Left colon (tissue), 2 donors: ENCODE data around the gene LMBRD2. TPM values are rescaled to one million over a fixed set of nuclear protein-coding genes. Genes with fewer than 3 reads are reported as not detected.
"Not testable (repeated sequence)": the region's sequence is repeated elsewhere in the genome, so short reads cannot be mapped to it uniquely, and the experiment has no call there.

Experiments used
- ATAC-seq: fragments of 200-7000 bp; cut with Tn5 transposase; one replicate; pipeline ENCODE4 v1.9.1; 2020; ENCODE audit warnings: mild to moderate bottlenecking, moderate library complexity
- DNase-seq, 2 donors: peaks; one replicate each; pipeline ENCODE4 v3.0.0-alpha.2; 2020
- intact Hi-C, 2 donors: fragments of 100-400 bp; cut with DNase I in 1 of 2; cut with micrococcal nuclease in 1 of 2; formaldehyde crosslinking; loops; one replicate each; pipeline versions ENCODE4 v1.11.2 to v1.14.0; 2022; cut with DNase I, micrococcal nuclease
- long read RNA-seq: library from polyadenylated mRNA; unstranded; transcript quantifications from one replicate; pipeline ENCODE4 v2.0.0, GENCODE V29; 2021
- total RNA-seq, 2 donors: library from RNA; stranded (reverse); fragmentation: NEBNext Ultra II Directional; extraction: Animal tissue kit (Norgen Biotek cat#: 25700); gene quantifications; one replicate each; pipeline ENCODE4 v1.2.1, GENCODE V29; 2021
- donor health status: DM: no; HTN: no; CAD: no.
- donor health status: DM: yes; HTN: yes; CAD: no.

The LMBRD2 gene
- total RNA-seq: 10 to 100 TPM; 15.1 to 17.3 TPM
- long read RNA-seq, full-length matches to known transcripts: 21 of 33 reads
- long read RNA-seq, partial matches to known transcripts: 10 of 33 reads
- long read RNA-seq, other reads (novel, unspliced or antisense): 2 of 33 reads

DNA sequence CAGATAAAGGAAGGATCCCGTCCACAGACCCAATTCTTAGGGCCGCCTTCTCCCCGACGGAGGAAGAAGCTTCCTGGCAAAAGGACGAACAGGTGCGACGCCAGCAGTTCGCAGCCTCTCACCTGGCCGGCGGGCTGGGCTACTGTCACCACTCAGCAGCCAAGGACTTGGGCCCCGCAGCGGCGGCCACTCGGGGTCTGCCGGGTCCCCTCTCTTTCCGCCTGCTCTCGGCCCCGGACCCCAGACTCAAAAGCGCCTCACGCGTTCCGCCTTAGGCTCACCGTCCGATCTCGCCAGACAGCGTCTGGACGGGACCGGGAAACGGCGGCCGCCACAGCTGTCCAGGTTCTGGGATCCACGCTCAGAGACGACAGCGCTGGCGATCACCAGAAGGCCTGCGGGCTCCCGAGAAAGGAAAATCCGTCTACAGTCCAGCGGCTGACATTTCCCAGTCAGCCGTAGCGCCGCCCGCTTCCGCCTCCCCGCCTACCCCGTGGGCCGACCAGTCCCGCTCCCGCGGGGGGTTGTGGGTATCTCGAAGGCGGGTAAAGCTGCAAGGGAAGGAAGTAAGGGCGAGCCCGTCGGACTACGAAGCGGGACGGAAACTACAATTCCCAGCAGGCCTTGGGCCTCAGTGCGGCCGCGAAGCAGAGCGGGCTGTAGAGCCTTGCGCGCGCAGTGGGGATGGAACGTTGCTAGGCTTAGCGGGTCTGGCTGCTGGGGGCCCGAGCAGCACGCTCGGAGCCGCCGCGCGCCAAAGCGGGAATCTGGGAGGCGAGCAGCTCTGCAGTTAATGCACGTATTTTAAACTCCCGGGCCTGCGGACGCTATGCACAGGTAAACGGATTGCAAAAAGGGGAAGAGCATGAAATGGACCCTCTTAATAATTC is at the start of gene LMBRD2, which contains the start of gene SKP2:
LMBRD2 (minus strand) TSS at position 454 of the 890 bp plus-strand sequence. CDS start 8,538 bp downstream, outside the sequence.
SKP2 (plus strand) TSS at position 678 of the 890 bp plus-strand sequence; CDS start at position 830, 152 bp downstream.
- intact Hi-C loops: no loop called here

DNA sequence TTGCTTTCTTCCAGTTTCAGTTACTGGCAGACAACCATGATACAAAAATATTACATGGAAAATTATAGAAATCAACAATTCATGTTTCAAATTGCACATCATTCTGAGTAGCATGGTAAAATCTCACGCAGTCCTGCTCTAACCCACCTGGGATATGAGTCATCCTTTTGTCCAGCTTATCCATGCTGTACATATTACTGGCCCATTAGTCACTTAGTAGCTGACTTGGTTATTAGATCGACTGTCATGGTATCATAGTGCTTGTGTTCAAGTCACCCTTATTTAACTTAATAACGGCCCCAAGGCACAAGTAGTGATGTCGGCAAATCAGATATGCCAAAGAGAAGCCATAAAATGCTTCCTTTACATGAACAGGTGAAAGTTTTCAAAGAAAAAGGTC is 48.8 kb upstream of the LMBRD2 start:
- ATAC-seq (no peak), DNase-seq (no peak)
- intact Hi-C loops: no loop called here

More for the DNA sequence above, at the start of gene LMBRD2, which contains the start of gene SKP2:
- peak; percentile 99 for ATAC-seq
- peak; percentile 97 to 98 for DNase-seq

DNA sequence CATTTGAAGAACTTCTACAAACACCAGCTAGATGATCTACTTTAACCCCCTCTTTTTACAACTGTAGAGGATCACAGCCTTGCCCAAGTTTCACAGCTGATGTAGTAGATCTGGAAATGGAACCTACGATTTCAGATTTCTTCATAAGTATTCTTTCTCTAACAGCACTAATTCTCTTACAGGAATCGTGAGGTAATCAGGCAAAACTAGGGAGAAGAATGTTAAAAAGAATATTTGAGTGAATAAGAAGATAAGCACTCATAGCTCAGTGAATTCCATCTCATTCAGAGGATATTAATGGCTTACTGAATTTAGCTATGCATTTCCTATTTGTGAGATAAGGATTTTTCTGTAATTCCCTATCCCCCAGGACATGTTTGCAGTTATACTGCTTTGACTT is 47.9 kb upstream of the LMBRD2 start:
- ATAC-seq: no peak
- DNase-seq: no peak
- intact Hi-C loops: no loop called here

DNA sequence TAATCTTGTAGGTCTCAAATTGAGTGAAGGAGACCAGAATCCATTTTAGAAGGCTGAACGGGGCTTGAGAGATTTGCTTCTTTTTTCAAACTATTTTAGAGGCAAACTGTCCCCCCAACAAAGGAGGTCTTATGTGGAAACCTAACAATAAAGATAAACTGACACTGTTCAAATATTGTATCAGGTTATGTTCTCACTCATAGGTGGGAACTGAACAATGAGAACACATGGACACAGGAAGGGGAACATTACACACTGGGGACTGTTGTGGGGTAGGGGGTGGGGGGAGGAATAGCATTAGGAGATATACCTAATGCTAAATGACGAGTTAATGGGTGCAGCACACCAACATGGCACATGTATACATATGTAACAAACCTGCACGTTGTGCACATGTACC is 47.1 kb upstream of the LMBRD2 start:
- DNase-seq, ATAC-seq, intact Hi-C loops: not testable (repeated sequence)

DNA sequence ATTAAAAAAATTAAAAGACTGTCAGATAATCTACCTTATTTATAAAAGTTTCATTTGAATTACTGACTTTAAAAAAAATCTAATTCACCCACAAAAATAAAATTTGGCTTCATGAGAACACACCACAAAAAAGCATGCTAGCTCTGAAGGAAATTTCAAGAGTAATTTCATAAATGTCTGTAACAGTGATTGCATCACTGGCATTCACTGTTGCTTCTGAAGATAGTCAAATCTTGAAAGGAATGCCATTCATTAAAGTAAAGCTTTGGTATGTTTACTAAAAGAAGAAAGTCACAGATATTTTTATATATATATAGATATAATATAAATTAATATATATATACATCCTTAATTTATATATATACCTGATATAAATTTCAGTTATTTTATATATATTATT is 46.6 kb upstream of the LMBRD2 start:
- no peak for ATAC-seq
- DNase-seq: no peak
- intact Hi-C loops: no loop called here

DNA sequence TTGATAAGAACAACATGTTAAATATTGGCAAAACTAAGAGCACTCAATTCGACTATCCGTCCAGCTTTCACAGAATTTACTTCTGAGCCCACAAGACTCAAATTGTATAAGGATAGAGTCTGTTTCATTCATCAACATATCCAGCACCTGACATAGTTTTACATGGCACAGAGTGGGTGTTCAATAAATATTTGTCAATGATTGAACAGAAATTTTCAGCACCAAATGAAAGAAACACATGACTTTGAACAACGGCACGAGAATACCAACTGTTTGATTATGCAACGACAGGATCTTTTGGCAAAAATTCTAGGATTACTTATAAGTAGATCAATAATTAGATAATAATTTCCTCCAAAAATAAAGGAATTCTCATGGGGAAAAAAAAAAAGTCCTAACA is 42.1 kb upstream of the LMBRD2 start:
- ATAC-seq (no peak), DNase-seq (no peak)
- intact Hi-C loops: no loop called here

DNA sequence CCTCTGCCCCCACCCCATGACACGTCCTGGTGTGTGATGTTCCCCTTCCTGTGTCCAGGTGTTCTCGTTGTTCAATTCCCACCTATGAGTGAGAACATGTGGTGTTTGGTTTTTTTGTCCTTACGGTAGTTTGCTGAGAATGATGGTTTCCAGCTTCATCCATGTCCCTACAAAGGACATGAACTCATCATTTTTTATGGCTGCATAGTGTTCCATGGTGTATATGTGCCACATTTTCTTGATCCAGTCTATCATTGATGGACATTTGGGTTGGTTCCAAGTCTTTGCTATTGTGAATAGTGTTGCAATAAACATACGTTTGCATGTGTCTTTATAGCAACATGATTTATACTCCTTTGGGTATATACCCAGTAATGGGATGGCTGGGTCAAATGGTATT is 32.7 kb upstream of the LMBRD2 start:
- DNase-seq, intact Hi-C loops, ATAC-seq: not testable (repeated sequence)

DNA sequence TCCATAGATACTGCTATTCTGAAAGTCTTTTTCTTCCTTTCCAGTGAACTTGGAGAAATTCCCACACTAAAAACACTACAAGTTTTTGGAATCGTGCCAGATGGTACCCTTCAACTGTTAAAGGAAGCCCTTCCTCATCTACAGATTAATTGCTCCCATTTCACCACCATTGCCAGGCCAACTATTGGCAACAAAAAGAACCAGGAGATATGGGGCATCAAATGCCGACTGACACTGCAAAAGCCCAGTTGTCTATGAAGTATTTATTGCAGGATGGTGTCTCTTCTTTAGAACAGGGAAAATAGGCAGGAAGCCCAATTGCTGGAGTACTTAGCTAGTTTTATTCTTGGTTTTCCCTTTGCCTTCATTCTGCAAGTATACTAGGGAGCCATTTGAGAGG is 30.1 kb upstream of the LMBRD2 start:
- intact Hi-C loops: no loop called here
- no peak for DNase-seq
- ATAC-seq: no peak

DNA sequence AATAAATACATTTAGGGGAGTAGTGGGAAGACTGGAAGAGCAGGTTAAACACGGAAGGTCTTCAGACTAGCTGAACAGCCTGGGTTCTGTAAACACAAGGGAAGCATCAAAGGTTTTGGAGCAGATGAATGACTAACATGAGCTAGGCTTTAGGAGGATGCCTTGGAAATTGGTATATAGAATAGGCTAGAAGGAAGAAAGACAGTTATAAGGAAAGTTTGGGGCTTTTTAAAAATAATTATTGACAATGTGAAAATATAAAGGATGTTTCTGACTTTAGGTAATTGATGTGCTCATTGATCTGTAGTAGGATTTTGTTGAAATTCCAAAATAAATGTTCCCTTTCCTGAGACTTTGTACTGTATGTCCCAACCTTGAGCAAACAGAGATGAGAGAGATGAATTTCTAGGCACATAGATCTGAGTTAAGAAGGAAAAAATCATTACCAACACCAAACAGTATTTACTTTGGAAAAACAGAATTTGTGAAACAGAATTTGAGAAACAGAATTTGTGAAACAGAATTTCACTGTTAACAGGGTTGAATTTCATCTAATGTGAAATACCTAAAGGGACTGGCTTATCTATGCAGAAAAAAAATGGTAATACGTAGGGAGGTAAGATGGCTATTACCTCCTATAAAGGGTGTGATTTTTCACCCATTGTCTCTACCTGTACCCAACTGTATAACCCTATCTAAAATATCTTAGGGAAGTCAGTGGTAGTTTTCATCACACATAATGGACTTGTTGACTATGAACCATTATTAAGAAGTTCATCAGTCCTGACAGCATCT is 29.1 kb upstream of the LMBRD2 start:
- intact Hi-C loops: no loop called here
- DNase-seq: no peak
- peak; percentile 73 for ATAC-seq

DNA sequence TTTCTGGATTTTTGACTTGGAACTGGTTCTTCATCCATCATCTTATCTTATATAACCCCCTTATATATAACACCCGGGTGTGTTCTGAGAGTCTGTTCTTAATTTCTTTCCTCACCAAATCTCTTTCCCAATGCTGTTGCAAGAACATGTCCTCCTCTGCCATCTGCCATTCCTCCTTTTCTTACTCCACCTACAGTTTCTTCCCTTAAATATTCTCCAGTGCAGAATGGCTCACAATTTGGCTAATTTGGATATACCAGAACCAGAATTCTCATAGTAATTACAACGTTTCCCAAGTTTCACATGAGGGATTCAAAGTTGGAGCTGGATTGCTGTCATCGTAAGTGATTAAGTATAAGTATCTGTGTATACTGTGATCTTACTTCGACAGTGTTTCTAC is 28.3 kb upstream of the LMBRD2 start:
- ATAC-seq (no peak), DNase-seq (no peak)
- intact Hi-C loops: loop anchor here in 1 of 2 donors (5.0 kb wide), 1 partner anchor 122 kb away; the partner anchor contains the start of gene RANBP3L

DNA sequence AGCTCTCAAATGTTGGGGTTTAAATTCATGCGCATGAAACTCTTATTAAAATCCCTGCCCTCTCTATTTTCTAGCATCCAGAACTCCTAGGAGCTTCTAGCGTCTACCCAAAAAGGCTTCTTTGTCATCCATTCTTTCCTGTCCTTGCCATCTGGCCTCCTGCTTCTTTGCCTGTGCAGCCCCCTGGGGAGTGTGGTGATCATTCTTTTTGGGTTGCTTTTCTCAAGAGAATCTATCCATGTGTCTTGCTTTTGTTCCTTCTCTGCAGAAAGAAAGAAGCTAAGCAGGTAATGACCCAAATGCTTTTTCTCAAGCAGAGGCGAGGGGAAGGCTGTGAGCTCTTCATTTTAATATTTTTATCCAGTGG is 26.8 kb upstream of the LMBRD2 start:
- ATAC-seq: no peak
- intact Hi-C loops: loop anchor here in 1 of 2 donors (5.0 kb wide), 1 partner anchor 124 kb away; the partner anchor contains the start of gene RANBP3L
- no peak for DNase-seq

DNA sequence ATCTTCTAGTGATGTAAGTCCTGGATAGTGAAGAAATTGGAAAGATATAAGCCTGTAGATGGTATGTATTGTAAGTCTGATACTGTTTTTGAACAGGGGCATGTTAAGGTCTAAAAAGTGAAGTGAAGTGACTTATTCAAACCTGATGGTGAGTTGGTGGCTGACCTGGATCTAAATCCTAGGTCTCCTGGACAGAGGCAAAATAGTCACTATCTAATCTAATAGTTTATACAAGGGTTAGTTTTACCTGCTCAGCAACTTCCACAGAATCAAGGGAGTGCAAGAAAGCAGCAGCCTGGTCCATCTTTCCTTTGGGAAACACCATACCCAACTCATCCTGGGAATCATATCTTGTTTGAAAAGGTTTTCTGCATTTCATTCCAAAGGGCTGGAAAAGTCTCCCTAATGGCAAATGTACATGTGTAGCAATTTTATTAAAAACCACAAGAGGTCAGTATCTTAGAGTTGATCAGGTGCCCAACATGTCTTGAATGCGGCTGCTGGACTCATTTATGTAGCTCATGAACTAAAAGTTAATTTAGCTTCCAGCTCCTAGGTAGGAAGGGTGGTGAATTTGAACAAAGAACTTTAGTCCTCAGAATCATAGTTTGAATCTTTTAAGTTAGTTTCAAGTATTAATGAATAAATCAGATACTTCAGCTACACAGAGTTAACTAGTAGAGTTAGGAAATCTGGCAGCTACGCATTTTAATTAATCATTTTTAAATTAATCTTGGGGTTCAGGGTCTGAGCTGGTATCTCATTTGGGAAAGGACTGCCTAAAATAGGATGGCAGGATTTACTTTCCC is 26.2 kb upstream of the LMBRD2 start:
- DNase-seq (no peak), ATAC-seq (peak; percentile 64)
- intact Hi-C loops: loop anchor here in 1 of 2 donors (5.0 kb wide), 1 partner anchor 124 kb away; the partner anchor contains the start of gene RANBP3L

DNA sequence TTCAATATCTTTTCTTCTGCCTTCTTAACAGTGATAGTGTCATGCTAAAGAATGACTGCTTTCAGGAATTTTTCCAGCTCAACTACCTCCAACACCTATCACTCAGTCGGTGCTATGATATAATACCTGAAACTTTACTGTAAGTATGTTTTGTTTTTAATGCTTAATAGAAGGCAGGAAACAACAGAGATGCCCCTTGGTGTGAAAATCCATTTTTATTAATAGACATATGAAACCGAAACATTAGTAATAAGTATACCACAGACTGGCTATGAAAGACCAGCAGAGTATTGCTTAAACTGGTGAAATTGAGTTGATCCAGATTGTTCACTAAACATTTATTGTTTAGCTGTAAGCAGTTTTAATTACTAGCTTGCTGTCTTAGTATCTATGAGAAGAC is 25.5 kb upstream of the LMBRD2 start:
- intact Hi-C loops: loop anchor here in 1 of 2 donors (5.0 kb wide), 1 partner anchor 125 kb away; the partner anchor contains the start of gene RANBP3L
- DNase-seq (no peak), ATAC-seq (no peak)

DNA sequence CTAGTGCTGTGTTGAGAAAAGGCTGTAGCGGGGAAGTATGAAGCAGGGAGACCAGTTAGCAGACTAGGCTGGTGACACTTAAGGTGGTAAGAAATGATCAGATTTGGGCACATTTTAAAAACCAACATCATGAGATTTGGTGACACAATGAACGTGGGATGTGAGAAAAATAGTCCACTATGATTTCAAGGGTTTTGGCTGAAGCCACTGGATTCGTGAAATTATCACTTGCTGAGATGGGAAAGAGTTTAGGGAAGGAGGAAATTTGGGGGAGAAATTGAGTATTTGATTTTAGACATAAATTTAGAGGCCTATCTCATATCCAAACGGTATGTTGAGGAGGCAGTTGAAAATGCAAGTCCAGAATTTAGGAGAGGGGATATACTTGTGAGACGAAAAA is 23.4 kb upstream of the LMBRD2 start:
- intact Hi-C loops: loop anchor here in 1 of 2 donors (5.0 kb wide), 1 partner anchor 127 kb away; the partner anchor contains the start of gene RANBP3L
- no peak for DNase-seq
- ATAC-seq: no peak

DNA sequence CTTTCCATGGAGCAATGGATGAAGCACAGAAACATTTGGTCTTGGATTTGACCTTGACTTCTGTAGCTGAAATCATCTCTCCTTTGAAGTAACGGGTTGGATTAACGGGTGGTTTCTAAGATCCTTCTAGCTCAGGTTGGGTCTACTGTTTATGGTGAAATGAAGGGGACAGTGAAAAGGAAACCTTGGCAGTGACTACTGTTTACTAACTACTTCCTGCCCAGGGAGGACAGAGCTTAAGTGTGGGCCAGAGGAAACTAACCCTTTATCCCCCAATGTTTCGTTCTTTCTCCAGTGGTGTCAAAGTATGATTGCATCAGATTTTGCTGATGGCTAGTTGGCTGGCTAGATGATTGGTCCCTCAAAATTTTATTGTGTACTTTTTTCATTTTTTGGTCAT is 22.4 kb upstream of the LMBRD2 start:
- ATAC-seq (no peak), DNase-seq (no peak)
- intact Hi-C loops: no loop called here

DNA sequence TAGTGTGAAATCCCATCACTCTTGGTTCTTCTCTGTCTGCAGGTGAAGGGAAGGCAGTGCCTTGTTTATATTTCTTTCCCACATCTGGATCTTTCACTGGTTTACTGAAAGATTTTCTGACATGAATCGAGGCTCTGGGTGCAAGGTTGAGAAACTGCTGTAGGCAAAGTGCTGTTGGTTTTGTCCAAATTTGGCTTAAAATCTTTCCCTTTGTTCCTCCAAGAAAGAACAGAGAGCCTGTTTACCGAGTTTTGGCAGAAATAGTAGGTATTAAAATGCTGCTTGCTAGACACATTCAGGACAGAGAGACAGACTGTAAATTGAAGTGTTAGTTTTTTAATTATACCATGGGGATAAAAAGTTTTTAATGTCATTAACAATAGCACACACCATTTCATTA is 21.7 kb upstream of the LMBRD2 start:
- no peak for DNase-seq
- intact Hi-C loops: no loop called here
- no peak for ATAC-seq

DNA sequence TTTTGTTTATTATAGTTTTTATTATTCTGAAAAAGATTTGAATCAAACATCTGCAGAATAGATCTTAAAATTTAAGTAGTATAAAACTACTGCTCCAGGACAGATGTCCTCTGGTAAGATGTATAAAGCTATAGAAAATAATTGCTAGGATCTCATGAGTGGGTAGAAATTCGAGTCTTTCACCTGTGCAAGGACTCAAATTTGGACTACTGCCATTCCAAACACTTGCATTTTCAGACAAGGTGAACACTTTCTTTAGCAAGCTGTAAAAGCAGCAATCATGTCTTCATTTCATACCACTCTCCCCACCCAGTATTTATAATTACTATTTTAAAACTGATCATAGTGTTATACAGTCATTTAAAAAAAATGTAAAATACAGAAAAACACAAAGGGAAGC is 20.9 kb upstream of the LMBRD2 start:
- intact Hi-C loops: no loop called here
- no peak for ATAC-seq
- no peak for DNase-seq

DNA sequence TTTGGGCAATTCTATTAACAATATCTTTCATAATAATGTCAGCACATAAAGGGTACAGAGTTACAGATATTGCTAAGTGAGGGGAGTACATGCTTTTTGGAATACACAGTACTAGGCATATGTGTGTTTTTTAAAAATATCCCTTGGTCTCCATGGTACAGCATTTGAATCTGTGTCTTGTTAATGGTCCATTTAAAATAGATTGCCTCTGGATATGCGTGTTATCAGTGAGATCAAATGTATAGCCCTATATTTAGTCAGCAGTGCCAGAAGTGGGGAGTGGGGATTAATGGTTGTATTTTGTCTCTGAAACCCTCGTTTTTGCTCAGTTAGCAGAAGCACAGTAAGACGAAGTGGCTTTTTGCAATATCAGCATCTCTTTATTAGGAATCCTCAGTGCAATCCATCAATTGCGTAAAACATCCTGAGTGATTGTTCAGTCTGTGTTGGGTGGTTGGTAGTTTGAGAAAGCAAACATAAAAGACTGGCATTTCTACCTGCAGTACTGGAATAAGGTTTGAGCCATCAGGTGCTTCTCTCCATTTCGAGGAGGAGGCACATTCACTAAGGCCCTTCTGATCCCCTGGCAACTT is 19.2 kb upstream of the LMBRD2 start:
- ATAC-seq (no peak), DNase-seq (no peak)
- intact Hi-C loops: no loop called here
